Stromal cell of bone marrow (primary cell): ENCODE measurements around the gene RAI14.

Source experiments
- DNase-seq: peaks from one replicate; pipeline ENCODE4 v3.0.0-alpha.2; 2012; ENCODE audit warnings: low read depth

The RAI14 gene

GRCh38 chr5:34677428-34677827 lies 21.3 kb downstream of the RAI14 start:
- no peak for DNase-seq

GRCh38 chr5:34680896-34681295 lies 24.8 kb downstream of the RAI14 start:
- DNase-seq: no peak

- no peak for DNase-seq
These were observed 26.9 kb downstream of the RAI14 start for GRCh38 chr5:34682926-34683623.

DNA sequence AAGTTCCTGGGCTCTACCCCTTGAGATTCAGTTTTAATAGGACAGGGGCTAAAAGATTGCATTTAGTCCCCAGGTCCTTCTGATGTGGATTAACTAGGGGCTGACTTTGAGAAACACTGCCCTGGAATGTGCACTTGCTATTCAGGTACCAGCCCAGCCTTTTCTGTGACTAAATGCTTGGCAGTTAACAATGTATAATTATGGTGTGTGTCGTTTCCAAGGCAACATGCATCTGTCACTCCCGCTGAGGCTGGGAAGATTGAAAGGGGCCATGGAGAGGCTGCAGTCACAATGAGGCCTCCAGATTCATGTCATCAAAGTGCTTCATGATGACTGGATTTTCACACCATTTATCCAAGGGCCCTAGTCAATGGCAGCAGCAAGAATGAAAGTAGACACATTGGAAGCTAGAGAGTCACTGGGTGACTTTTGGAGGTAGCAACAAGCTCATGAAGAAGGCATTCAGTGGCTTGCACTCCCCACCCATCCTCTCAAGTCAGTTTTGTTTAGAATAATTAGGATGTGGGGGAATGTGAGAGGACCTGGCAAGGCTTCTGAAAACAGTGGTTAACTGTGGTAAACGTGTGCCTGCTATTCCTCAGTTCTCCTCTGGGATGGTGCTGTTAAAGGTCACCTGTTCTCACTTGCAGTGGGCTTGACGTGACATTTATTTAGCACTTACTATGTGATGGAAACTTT lies 28.3 kb downstream of the RAI14 start:
- DNase-seq: no peak

- no peak for DNase-seq
These were observed 28.8 kb downstream of the RAI14 start for GRCh38 chr5:34684980-34685352.

DNA sequence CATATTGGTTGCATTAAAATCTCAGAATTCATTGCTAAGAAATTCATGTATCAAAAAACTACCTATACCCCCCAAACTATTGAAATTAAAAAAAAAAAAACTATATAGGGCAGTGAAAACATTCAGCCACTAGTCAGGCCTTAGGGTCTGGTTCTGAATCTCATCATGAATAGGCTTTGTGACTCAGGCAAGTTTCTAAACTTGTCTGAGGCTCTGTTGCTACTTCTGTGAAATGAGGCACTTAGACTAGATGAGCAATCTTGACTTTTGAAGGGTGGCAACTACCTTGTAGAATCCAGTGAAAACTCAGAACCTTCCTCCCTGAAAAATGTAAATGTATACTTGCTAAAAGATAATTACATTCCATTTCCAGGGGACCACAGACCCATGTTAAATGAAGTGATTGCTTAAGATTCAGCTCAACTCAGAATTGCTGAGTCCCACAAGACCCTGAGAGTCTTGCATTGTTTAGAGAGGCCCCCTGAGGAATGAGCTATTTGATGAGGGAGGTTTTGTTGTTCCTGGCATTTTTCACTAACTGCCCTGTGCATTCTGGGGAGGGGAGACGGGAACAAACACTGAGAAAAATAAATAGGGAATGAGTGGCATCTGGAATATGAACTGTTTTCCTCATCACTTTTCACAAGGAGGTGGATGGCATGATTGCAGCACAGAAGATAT lies 29.5 kb downstream of the RAI14 start:
- DNase-seq: peak; percentile 72

DNA sequence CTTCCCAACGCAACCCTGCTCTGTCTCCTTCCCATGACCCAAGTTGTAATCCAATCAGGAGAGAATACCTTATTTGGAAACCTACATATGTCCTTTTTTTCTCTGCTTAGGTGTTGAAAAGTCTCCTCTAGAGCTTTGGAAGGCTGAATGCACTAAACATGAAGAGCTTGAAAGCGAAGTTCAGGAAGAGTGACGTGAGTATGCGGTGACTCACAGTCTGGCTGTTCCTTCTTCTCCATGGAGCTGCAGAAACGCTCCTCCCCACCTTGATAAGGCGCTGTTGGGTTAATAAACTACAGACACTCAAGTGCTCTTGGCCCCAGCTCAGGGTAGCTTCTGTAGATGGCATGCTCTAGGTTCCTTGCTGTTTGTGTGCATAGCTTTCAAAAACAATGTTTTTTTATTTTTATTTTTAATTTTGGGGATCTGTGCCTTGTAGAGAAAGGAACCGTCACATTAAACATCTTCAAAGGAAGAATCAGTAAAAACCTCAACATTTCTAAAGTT lies 30.7 kb downstream of the RAI14 start:
- peak; percentile 90 for DNase-seq

DNA sequence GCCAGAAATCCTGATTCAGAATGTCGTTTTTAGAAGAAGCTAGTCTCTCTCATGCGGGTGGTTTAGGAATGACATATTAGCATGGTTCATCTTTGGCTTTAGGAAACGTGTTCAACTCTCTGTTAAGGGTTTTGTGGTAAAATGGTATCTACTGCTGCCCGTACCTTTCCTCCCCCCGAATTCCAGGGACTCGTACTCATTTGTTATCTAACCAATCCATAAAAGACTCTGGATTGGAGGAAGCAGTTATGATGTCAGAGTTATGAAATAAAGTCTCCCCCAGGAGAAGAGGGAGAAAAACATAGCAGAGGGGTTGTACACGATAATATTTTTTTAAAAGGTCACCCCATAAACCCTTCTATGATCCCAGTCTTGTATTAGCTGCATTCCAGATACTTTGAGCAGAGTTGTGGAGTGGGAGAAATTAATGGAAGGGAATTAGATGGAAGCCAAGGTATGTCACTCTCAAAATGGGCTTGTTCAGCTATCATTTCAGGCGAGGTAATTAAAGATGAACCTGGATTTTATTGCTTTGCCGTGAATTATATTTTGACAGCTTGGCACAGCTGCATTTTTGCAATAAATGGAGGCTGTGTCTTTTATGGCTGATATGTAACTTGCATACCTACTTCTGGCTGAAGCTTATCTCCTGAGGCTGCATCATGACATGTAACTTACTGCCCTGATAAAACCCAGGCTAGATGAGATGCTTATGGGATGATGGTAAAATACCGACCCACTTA lies 31.3 kb downstream of the RAI14 start:
- no peak for DNase-seq

DNA sequence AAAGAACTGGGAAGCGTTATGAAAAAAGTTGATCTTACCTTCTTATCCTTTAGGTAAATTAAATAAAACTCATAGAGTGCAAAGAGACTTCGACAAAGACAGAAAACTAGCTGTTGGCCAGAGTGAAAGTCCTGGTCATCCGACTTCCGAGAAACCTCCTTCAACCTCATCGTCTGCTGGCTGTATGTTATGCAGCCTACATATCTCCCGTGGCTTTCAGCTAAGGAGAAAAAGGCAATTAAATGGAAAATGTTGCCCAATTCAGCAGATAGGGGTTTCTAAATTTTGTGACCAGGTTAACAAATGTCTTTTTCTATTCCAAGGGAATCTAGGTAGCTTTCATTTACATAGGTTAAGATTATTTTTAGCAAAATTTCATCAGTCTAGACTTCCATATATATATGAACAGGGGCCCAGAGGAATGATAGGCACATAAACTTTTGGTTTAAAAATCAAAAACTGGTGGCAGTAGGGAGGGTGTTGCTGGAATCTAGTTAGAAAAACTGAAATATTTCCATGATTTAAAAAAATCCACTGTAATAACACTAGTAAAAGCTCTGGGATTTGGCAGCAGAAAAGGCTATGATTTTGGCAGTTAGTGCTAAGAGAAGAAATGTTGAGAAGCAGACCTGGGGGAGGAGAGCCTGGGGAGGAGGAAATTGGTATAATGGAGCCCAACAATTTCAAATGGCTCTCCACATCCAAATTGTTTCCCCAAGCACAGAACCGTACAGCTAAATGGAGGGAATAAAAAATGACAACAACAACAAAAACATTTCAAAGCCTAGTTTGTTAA lies 32.1 kb downstream of the RAI14 start:
- DNase-seq: no peak

GRCh38 chr5:34690301-34690700 lies 34.2 kb downstream of the RAI14 start:
- DNase-seq: no peak

- DNase-seq: no peak
These were observed 34.8 kb downstream of the RAI14 start for GRCh38 chr5:34690898-34691297.

DNA sequence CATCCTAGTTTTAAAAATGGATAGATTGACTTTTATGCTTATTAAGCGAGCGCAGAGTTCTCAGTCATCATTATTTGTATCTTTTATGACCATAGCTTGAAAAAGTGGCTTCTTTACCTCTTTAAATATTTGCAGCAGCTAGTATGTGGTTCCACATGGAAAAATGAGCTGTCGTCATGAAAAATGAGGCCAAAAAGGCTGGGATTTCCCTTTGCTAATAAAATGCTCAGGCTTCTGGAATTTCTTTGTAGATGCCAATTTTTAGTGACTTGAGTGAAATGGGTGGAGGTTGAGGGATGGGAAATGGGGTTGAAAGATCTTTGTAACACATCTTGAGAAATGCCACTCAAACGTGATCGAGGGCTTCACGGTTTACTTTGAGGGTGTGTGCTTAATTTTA lies 35.2 kb downstream of the RAI14 start:
- peak; percentile 69 for DNase-seq

DNA sequence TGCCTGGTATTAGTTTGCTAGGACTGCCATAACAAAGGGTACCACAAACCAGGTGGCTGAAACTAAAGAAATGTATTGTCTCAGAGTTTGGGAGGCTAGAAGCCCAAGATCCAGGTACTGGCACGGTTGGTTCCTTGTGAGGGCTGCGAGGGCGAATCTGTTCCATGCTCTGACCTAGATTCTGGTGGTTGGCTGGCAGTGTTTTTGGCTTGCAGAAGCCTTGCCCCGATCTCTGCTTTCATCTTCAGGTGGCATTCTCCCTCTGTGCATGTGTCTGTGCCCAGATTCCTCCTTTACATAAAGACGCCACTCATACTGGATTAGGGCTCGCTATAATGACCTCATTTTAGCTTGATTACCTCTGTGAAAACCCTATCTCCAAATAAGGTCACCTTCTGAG lies 36.7 kb downstream of the RAI14 start:
- no peak for DNase-seq

DNA sequence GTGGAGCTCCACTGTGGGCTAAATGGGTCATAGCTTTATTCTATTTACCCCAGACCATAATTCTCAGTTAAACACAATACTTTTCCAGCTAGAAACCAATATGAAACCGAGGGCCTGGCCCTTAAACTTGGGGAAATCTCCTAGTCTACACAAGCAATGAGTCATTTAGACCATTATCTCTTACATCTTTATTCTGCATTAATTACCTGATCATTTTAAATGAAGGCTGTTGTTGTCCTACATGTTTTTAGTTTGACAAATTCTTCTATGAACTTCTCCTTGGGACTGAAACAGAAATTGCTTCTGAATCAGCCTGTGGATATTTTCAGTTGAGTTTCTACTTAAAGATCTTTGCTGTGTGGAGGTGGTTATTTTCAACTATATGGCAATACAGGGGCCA lies 37.9 kb downstream of the RAI14 start:
- DNase-seq: no peak

- DNase-seq: no peak
These were observed 38.6 kb downstream of the RAI14 start for GRCh38 chr5:34694685-34695084.

- no peak for DNase-seq
These were observed 39.3 kb downstream of the RAI14 start for GRCh38 chr5:34695275-34696027.

- no peak for DNase-seq
These were observed 41.4 kb downstream of the RAI14 start for GRCh38 chr5:34697308-34698108.

- DNase-seq: no peak
These were observed 41.9 kb downstream of the RAI14 start for GRCh38 chr5:34698109-34698419.

GRCh38 chr5:34698754-34699153 lies 42.6 kb downstream of the RAI14 start:
- no peak for DNase-seq
